ENCODE data around the gene PDE8B.

PDE8B gene

DNA sequence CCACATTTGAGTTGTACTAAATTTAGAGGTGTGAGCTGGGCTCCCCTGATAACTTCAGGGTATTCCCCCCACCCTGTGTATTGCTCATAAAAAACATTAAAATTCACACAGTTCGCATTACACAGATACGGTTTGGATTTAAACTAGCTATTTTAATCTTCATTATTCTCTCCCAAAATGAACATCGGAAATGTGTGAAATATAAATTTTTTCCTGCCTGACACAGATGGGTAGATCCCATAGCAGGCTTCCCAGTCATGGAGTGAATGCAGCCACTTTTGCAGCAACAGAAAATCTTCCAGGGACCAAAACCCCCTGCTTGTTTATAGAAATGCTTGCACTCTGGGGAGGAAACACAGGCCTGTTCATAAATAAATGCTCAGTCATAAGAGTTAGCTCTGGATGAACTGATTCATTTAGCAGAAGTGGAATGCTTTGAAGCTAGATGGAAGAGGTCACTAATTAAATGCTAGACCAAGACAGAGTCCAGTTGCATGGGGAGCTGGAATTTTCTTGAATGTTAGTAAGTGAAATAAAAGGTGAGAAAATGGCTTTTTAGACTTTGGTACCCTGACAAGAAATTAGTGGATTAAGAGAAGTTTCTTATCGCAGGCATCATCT, 115.6 kb downstream of the PDE8B start:
- DNase-seq (ENCODE audit: low spot score) = no peak

- no peak for DNase-seq (ENCODE audit: low spot score)
Observed at GRCh38 chr5:77326986-77327734, 116.7 kb downstream of the PDE8B start.

DNA sequence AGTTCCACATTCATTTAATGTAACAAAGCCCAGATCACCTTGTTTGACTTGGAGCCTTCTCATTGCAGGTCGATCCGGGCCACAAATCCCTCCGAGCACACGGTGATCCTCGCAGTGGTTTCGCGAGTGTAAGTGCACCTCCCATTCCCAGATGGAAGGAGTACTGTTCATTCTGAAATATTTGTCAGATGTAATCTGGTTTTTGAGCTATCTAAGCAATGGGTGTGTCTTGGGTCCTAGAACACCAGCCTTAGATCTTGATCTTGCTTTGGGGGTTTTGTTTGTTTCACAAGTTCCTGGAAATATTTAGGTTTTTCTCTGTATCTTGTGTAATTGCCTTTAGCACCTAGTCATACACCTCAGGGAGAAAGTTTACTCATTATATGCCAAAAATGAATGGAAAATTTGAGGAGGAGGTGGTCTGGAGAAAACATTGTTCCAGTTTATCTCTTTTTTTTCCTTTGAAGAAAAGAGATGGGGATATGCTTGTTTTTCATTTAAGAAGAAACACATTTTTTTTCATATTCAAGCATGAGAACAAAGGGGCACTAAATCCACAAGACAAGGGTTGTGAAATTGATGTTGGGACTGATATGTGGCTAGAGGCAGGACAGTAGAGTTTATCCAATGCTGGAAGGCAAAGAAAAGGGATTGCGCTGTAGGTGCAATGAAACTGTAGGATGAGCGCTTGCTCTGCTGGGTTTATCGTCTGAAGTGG, 118.6 kb downstream of the PDE8B start:
- DNase-seq (ENCODE audit: low spot score) = no peak

GRCh38 chr5:77329664-77330430, 119.4 kb downstream of the PDE8B start:
- DNase-seq (ENCODE audit: low spot score) = no peak

DNA sequence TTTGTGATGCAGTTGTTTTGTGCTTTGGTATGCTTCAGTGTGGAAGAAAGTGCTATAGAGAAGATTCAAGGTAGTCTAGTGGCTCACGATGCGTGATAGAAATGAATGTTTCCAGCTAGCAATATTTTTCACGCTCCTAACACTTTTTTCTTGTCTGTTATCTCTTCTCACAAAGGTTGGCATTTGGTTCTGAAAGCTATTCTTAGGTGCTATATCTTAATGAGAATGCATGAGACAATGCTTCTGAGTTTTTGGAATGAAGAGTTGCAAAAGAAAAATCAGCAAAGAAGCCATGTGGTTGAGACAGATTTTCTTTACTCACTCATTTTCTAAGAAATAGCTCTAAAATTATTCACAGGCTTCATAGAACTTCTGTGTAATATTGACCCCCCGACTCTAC, 122.6 kb downstream of the PDE8B start:
- DNase-seq (ENCODE audit: low spot score) = no peak

DNA sequence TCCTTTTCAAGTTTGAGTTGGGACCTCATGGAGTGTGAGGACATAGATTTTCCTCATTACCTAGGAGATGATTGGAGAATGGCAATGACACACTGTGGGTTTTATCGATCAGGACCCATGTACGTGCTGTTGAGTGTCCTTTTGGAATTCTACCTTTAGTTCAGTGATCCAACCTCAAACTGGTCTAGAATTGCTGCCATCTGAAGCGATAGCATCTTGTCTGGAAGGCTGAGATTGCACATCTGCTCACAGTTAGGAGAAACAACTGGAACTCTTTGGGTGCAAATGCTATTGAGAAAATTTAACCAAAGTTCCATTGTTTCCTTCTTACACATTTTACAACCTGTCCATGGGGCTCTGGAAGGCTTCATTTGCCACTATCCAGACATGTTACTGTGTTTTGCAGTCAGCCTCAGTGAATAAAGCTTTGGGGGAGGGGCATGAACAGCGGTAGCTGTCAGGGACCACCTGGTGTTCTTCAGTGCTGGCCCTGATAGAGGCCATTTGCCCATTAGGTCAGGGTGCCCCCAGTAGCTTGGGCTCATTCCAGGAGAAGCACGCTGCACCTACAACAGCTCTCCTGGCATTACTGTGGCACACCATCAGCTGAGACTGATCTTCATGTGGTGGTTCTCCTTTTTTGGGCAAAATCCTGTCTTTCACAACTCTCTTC, 123.1 kb downstream of the PDE8B start:
- no peak for DNase-seq (ENCODE audit: low spot score)

DNA sequence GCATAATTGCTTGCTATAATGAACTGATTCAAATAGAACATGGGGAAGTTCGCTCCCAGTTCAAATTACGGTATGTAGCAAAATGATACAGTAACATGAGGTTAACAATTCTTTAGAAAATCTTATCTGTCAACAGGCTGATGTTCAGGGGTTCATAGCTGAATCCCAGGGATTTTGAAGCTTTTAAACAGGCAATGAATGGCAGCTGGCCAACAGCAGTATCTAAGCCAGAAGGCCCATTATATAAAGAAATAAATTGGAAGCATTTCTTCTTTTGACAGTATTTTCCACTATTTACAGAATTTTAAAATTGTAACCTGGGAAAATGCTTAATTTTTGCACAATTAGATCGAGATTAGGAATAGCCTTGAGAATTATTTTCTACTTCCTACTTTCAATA, 126.8 kb downstream of the PDE8B start:
- DNase-seq (ENCODE audit: low spot score) = no peak

GRCh38 chr5:77337686-77338085, 127.2 kb downstream of the PDE8B start:
- DNase-seq (ENCODE audit: low spot score) = no peak

GRCh38 chr5:77339337-77339890, 128.9 kb downstream of the PDE8B start:
- DNase-seq (ENCODE audit: low spot score) = no peak

- DNase-seq (ENCODE audit: low spot score) = no peak
Observed at GRCh38 chr5:77343165-77343564, 132.7 kb downstream of the PDE8B start.

- no peak for DNase-seq (ENCODE audit: low spot score)
Observed at GRCh38 chr5:77347435-77348098, 137.1 kb downstream of the PDE8B start.

- no peak for DNase-seq (ENCODE audit: low spot score)
Observed at GRCh38 chr5:77353251-77353650, 142.8 kb downstream of the PDE8B start.

DNA sequence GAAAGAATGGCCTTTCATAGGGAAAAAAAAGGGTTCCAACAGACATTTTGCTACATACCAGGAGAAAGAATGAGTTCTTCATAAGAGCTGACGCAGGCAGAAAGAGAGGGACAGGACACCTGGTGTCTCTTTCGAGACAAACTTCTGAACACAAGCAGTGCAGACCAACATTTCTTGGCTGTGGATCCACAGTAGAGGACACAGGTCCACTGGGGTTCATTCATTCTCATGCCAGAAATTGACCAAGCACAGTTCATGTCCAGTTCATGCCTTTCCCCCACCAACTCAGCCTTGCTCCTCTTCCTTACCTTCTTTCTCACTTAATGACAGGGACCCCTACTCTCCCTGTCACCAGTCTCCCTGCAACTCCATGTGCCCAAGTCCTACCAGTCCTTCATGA, 144.0 kb downstream of the PDE8B start:
- DNase-seq (ENCODE audit: low spot score) = no peak

DNA sequence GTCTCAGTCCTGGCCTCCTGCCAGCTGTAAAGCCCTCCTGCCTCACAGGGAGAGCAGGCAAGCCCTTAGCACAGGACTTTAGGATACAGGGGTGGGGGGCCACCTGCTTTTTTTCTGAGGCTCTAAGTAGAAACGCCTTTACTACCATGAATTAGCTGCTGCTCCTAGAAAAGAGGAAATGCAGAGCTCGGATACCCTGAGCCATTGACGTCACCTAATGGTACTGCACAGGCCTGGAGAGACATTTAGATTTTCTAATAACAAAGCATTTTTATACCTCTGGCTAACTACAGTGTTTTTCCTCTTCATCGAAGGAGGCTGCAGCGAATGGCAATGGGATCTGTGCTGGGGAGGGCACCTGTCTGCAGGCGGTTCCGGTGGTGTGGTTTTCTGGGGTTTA, 144.6 kb downstream of the PDE8B start:
- DNase-seq (ENCODE audit: low spot score) = no peak

GRCh38 chr5:77355751-77356150, 145.3 kb downstream of the PDE8B start:
- DNase-seq (ENCODE audit: low spot score) = no peak

GRCh38 chr5:77356740-77357139, 146.3 kb downstream of the PDE8B start:
- no peak for DNase-seq (ENCODE audit: low spot score)

- DNase-seq (ENCODE audit: low spot score) = no peak
Observed at GRCh38 chr5:77358255-77359205, 148.1 kb downstream of the PDE8B start.

GRCh38 chr5:77359231-77359630, 148.8 kb downstream of the PDE8B start:
- no peak for DNase-seq (ENCODE audit: low spot score)

GRCh38 chr5:77360381-77360780, 149.9 kb downstream of the PDE8B start:
- DNase-seq (ENCODE audit: low spot score) = no peak

DNA sequence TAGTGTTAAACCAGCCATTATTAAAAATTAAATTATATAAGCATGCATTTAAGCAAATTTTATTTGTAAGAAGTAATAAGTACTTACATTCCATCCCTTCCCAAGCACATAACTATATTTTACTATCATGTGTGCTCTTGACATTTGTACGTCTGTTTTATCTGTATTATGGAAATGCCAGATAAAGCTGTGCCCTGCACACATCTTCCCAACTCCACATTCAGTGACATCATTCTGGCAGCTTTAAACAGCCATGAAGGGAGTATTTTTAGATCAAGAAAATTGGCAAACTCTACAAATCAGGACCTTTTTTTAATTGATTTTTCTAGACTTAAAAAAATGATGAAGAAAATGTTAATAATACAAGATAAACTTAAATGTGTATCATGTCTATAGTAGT, 150.5 kb downstream of the PDE8B start:
- DNase-seq (ENCODE audit: low spot score) = no peak

Measured in hematopoietic multipotent progenitor cell treated with erythropoietin and hydrocortisone succinate and interleukin-3 and kit ligand, for 17 days (in vitro differentiated cells).